HG03469 (cell line): Measurements from ENCODE around the gene CENPH.
"Not testable (repeated sequence)": the region's sequence is repeated elsewhere in the genome, so short reads cannot be mapped to it uniquely, and the experiment has no call there.

ENCODE experiments used
- ATAC-seq: cut with Tn5 transposase; IDR thresholded peaks from one replicate; pipeline ENCODE4 v1.9.1; 2021; ENCODE audit warnings: mild to moderate bottlenecking, moderate library complexity, moderate number of reproducible peaks; ENCODE audit not compliant: unreplicated experiment

The CENPH gene, protein sequence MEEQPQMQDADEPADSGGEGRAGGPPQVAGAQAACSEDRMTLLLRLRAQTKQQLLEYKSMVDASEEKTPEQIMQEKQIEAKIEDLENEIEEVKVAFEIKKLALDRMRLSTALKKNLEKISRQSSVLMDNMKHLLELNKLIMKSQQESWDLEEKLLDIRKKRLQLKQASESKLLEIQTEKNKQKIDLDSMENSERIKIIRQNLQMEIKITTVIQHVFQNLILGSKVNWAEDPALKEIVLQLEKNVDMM

DNA sequence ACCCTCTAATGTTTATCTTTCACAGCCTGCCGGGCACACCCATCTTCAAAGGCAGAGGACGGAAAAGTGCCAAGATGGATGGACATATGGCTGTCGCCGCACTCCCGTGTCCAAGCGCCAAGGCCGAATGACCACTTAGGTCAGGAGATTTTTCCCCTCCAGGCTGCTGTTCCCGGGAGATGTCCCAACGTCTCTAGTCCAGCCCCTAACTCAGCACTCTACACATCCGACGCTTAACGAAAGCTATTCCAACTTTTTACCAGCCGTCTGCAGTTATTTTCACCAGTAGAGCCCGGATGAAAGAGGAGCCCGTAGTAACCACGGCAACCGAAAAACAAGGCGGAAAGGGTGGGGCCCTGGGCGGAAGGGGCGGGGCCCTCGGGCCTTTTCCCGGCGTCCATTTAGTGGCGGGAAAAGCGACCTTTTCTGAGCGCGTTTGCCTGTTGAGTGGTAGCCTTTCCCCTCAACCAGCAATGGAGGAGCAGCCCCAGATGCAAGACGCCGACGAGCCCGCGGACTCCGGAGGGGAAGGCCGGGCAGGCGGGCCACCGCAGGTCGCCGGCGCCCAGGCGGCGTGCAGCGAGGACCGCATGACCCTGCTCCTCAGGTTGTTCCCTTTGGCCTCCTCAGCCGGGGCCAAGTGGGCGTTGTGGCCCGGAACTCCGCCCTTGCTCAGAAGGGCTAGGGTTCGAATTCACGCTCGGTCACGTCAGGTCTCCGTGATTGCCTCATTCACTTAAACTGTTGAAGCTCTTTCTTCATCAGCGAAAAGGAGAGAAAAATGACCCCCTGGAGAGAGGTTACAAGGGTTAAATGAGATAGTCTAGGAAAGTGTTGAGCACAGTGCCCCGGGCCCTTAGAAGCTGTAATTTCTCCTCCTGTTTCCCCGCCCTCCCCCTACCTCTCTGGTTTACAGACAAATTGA, at the start of gene CENPH:
Gene CENPH, plus strand, starts transcription at position 422 of the 925 bp plus-strand sequence. Its CDS starts 52 bp downstream, at position 474.
- ATAC-seq = peak; percentile 66

DNA sequence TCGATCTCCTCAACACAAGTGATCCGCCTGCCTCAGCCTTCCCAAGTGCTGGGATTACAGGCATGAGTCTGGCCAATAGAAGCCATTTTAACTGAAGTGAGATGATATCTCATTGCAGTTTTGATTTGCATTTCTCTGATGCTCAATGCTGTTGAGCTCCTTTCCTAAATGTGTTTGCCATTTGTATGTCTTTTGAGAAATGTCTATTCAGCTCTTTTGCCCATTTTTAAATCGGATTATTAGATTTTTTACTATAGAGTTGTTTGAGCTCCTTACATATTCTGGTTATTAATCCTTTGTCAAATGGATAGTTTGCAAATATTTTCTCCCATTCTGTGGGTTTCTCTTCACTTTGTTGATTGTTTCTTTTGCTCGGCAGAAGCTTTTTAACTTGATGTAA, 49.1 kb upstream of the CENPH start:
- not testable (repeated sequence) for ATAC-seq

DNA sequence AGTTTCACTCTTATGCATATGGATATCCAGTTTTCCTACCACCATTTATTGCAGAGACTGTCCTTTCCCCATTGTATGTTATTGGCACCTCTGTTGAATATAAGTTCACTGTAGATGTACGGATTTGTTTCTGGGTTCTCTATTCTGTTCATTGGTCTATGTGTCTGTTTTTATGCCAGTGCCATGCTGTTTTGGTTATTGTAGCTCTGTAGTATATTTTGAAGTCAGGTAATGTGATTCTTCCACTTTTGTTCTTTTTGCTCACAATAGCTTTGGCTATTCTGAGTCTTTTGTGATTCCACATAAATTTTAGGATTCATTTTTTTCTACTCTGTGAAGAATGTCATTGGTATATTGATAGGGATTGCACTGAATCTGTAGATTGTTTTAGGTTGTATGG, 48.6 kb upstream of the CENPH start:
- no peak for ATAC-seq

DNA sequence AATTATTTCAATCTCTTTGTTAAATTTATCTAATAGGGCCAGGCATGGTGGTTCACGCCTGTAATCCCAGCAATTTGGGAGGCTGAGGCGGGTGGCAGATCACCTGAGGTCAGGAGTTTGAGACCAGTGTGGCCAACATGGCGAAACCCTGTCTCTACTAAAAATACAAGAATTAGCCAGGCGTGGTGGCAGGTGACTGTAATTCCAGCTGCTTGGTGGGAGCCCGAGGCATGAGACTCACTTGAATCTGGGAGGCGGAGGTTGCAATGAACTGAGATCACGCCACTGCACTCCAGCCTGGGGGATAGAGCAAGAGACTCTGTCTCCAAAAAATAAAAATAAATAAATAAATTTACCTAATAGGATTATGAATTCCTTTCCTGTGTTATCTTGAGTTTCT, 40.8 kb upstream of the CENPH start:
- ATAC-seq = not testable (repeated sequence)

DNA sequence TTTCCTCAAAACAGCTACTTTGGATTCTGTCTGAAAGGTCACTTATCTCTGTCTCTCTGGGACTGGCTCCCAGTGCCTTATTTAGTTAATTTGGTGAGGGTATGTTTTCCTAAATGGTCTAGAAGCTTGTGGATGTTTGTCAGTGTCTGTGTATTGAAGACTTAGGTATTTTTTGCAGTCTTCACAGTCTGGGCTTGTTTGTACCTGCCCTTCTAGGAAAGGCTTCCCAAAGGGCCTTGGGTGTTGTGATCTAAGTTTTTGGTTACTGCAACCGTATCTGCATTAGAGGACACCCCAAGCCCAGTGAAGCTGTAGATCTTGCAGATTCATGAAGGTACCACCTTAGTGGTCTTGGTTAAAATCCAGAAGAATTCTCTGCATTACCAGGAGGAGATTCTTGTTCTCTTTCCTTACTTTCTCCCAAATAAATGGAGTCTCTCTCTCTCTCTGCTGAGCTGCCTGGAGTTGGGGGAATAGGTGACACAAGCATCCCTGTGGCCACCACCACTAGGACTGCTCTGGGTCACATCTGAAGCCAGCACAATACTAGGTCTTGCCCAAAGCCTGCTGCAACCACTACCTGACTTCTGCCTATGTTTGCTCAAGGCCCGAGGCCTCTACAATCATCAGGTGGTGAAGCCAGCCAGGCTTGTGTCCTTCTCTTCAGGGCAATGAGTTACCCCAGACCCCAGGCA, 40.3 kb upstream of the CENPH start:
- no peak for ATAC-seq

DNA sequence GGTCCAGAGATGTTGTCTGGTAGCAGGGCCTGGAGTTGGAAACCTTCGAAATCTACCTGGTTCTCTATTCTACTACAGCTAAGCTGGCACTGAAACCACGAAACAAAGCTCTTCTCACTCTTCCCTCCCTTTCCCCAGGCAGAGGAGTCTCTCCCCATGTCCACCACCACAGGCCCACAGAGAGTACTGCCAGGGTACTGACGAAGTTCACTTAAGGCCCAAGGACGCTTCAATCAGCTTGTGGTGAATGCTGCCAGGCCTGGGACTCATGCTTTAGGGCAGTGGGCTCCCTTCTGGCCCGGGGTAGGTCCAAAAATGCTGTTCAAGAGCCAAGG, 39.7 kb upstream of the CENPH start:
- no peak for ATAC-seq

DNA sequence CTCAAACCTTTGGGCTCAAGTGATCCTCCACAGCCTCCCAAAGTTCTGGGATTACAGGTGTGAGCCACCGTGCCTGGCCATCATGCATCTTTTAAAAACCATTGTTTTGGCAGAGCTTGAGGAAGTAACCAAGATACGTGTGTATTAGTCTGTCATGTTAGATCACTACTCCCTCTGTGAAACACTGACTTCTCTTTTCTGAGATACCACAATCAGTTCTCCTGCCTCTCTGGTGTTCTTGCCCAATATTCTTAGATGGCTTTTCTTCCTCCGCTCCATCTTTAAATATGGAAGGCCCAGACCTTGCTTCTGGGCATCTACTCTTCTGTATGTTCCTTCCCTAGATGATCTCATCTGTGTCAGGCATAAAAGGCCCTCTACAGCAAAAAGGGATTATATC, 36.7 kb upstream of the CENPH start:
- ATAC-seq = no peak

DNA sequence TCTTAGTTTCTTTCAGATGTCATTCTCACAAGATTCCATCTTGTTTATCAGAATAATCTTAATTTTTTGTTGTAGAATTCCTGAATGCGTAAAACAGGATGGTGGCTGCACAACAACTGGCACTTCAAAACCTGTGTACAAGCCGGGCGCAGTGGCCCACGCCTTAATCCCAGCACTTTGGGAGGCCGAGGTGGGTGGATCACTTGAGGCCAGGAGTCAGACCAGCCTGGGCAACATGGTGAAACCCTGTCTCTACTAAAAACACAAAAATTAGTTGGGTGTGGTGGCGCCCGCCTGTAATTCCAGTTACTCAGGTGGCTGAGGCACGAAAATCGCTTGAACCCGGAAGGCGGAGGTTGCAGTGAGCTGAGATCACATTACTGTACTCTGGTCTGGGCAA, 32.9 kb upstream of the CENPH start:
- no peak for ATAC-seq

DNA sequence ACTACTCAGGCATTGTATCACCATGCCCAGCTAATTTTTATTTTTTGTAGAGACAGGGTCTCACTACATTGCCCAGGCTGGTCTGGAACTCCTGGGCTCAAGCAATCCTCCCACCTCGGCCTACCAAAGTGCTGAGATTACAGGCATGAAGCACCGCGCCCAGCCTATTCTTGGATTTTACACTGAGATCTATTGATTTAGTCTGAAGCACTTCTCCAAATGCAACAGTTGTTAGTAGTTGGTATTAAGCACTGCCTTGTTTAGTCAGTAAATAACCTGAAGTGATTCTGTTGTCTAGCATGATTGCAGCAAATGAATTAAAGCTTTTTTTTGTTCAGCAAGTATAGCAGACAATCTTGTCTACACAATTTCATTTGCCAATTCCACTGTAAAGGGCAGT, 31.3 kb upstream of the CENPH start:
- no peak for ATAC-seq

DNA sequence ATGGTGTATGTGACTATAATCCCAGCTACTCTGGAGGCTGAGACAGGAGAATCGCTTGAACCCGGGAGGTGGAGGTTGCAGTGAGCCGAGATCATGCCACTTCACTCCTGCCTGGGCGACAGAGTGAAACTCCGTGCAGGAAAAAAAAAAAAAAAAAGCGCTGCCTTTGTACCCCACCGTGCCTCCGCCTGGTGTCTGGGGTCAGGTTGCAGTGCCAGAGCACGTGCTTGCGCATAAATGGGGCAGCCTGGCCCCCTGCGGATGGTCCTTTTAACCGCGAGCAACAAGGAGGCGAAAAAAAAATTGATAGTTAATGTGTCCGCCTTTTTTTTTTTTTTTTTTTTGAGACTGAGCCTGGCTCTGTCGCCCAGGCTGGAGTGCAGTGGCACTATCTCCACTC, 28.7 kb upstream of the CENPH start:
- ATAC-seq = no peak

DNA sequence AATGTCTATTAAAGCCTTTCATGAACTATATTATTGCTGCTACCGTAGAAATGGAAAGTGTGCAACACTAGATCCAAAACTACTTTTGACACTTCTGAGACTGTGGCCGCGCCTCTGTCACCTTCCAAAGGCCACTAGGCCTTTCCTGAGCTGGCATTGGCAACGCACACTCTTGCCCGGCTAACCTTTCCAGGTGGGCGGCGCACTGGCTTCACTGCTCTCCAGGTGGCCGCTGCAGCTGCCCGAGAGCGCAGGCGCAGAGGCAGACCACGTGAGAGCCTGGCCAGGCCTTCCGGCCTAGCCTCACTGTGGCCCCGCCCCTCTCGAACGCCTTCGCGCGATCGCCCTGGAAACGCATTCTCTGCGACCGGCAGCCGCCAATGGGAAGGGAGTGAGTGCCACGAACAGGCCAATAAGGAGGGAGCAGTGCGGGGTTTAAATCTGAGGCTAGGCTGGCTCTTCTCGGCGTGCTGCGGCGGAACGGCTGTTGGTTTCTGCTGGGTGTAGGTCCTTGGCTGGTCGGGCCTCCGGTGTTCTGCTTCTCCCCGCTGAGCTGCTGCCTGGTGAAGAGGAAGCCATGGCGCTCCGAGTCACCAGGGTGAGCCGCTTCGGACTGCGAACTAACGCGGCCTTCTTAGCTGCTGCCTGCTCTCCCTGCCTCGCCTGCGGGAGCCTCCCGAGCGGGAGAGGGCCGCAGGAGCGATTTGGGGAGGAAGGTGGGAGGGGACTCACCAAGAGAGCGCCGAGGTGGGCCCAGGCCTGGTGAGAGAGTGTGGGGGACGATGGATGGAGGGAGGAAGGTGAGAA, 22.5 kb upstream of the CENPH start, which contains the start of gene CCNB1:
Gene CCNB1, plus strand, starts transcription at position 465 of the 807 bp plus-strand sequence. Its CDS starts 113 bp downstream, at position 578.
- peak; percentile 98 for ATAC-seq

DNA sequence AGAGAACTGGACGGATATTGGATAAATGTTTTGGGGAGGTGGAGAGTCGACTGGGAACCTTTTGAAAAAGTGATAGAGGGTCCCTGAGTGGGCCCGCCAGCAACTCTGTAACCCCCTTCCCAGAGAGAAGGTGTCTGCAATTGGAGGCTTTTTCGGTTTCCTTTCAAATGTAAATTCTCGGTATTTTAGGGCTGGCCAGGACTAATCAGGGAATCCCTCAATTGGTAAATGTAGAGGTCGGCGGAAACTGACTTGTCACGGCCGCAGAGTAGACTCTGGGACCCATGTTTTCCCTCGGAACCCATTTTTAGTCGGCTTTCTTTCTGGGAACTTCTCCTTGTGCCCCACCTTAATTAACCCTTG, 21.9 kb upstream of the CENPH start:
- no peak for ATAC-seq

DNA sequence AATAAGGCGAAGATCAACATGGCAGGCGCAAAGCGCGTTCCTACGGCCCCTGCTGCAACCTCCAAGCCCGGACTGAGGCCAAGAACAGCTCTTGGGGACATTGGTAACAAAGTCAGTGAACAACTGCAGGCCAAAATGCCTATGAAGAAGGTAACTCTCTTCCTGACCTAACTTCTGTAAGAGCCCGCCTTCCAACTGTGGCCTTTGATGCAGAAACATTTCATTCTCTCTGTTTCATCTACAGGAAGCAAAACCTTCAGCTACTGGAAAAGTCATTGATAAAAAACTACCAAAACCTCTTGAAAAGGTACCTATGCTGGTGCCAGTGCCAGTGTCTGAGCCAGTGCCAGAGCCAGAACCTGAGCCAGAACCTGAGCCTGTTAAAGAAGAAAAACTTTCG, 21.5 kb upstream of the CENPH start:
- no peak for ATAC-seq

DNA sequence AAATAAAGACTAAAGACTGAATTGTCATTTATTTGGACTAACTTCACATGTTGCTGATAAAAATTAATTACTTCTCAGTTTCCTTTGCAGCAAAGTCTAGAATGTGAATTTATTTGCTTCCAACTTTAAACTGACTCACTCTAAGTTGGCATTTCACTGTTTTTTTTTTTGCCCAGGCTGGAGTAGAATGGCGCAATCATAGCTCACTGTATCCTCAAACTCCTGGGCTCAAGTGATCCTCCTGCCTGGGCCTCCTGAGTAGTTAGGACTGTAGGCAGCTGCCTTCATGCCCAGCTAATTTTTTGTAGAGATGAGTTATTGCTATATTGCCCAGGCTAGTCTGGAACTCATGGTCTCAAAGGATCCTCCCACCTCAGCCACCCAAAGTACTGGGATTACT, 18.9 kb upstream of the CENPH start:
- no peak for ATAC-seq

DNA sequence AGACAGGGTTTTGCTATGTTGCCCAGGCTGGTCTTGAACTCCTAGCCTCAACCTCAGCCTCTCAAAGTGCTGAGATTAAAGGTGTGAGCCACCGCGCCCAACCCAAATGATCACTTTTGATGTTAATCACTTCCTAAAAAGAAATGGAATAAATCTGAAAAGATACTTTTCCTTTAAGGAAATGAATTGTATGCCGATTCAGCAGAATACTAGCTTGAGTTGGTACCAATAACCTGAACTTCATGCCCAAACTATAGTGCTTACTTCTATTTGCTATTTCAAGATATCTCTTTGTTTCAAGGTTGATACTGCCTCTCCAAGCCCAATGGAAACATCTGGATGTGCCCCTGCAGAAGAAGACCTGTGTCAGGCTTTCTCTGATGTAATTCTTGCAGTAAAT, 18.4 kb upstream of the CENPH start:
- ATAC-seq = no peak

DNA sequence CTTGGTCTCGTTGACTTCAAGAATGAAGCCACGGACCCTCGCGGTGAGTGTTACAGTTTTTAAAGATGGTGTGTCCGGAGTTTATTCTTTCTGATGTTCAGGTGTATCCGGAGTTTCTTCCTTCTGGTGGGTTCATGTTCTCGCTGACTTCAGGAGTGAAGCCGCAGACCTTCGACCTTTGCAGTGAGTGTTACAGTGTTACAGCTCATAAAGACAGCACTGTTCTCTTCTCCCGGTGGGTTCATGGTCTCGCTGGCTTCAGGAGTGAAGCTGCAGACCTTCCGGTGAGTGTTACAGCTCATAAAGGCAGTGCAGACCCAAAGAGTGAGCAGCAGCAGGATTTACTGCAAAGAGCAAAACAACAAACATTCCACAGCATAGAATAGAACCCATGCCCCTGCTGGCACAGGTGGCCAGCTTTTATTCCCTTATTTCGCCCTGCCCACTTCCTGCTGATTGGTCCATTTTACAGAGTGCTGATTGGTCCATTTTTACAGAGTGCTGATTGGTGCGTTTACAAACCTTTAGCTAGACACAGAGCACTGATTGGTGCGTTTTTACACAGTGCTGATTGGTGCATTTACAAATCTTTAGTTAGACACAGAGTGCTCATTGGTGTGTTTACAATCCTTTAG, 7.6 kb upstream of the CENPH start:
- not testable (repeated sequence) for ATAC-seq

DNA sequence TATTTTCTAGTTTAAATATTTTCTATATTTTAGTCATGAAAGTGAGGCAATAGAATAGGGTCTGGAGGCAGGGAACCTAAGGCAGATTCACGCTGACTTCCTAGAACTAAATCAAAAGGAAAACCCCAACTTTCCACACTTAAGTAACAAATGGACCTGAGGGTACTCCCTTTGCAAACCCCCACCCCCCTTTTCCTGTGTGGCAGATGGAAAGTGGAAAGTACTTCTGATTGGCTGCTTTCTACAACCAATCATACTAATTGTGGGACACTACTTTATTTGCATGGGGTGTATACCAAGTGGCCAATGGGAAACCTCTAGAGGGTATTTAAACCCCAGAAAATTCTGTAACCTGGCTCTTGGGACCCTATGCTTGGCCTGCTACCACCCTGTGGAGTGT, 4.8 kb upstream of the CENPH start:
- ATAC-seq = no peak

DNA sequence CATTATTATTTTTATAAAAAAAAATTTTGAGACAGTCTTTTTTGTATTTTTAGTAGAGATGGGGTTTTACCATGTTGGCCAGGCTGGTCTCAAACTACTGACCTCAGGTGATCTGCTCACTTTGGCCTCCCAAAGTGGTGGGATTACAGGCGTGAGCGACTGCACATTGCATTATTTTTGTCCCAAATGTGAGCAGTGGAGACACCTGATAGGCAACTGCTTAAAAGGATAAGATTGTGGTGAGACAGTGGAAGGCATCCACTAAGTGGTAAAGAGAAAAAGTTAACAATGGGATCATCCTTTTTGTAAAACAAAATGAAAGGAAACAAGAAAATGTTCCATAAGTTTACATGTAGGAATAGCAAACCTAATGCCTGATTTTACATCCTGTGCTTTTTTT, 2.0 kb upstream of the CENPH start:
- ATAC-seq = no peak

DNA sequence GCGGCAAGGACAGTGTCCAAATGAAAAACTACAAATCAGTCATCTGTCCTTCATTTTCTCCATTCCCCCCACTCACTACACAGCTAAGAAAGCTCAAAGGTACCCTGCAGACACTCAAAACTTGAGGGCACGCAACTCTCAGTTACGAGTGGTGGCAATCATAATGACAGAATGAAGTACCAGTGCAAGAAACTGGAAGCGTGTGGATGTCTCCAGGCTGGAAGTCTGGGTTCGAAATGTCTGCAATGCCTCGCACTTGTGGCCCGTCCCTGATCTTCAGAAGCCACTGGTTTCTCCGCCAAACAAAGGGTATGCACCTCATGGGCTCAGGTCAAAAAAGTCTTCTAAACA, 597 bp upstream of the CENPH start:
- ATAC-seq = no peak

DNA sequence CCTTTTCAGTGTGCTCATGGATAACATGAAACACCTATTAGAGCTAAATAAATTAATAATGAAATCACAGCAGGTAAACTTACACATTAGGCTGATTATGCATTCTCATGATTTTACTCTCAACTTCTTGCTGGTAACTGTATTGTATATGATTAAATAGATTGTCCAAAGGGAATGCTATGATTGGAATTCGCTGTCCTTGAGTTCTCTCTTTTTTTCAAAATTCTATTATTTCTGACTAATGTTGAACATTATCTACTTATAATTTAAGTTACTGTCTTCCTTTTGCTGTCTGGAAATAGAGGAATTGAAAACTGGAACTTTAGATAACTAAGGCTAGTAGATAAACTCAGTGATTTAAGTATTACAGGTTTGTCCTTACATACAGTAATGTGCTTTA, 13.1 kb downstream of the CENPH start:
- ATAC-seq = no peak
